HCT116 (cell line): ENCODE results near the gene SYP. TPM values are rescaled to one million over a fixed set of nuclear protein-coding genes. Genes with fewer than 3 reads are reported as not detected.

Experiments
- ATAC-seq: fragments of 200-7000 bp; cut with Tn5 transposase; 2 replicates; pipeline ENCODE4 v1.9.1; 2020; ENCODE audit warnings: mild to moderate bottlenecking, moderate library complexity
- BruUV-seq: library from RNA; stranded (reverse); fragments of 400-500 nt; replicated peaks from 2 replicates; lab custom pipeline; 2021; lab: Mats Ljungman, UMichigan
- CTCF ChIA-PET: fragments of 300-600 bp; sonication (Branson Sonifier 250); formaldehyde crosslinking; loops from one replicate; lab custom pipeline; 2021; ENCODE audit warnings: antibody characterized with exemption; lab: Charles Lee
- POLR2A ChIA-PET: fragments of 300-600, 350-600 bp; sonication (Branson Sonifier 250); formaldehyde crosslinking; loops from one replicate; lab custom pipeline; 2021; ENCODE audit warnings: antibody characterized with exemption; lab: Charles Lee
- RAD21 ChIA-PET, 2 experiments: fragments of 300-600 bp; sonication (Branson Sonifier 250); formaldehyde crosslinking; loops; one replicate each; lab custom pipeline; 2023; ENCODE audit warnings: low total read pairs in 2 of 2; ENCODE audit not compliant: uncharacterized antibody in 2 of 2, unreplicated experiment in 2 of 2, low non-redundant PET in 1 of 2; lab: Charles Lee
- DNase-seq: peaks from one replicate; pipeline ENCODE4 v3.0.0-alpha.2; 2010; ENCODE audit warnings: low read depth, low spot score
- H2AFZ ChIP-seq: fragments of 200-600 bp; shearing (Covaris generic), sonication (generic); 2 replicates; pipeline ENCODE4 v1.6.1; 2017; ENCODE audit warnings: low read depth, mixed run types, mixed read lengths, antibody characterized with exemption, low read length; ENCODE audit not compliant: poor library complexity, severe bottlenecking
- H3K27ac ChIP-seq: 2 replicates; pipeline ENCODE4 v1.5.1; 2012; ENCODE audit warnings: low read depth, low read length
- H3K27me3 ChIP-seq: fragments of 200-600 bp; sonication (generic); 2 replicates; pipeline ENCODE4 v1.6.1; 2016; ENCODE audit warnings: mixed run types, low read length, mixed read lengths; ENCODE audit not compliant: insufficient read depth
- H3K36me3 ChIP-seq, 2 experiments: fragments of 200-500 bp in 1 of 2; fragments of 200-600 bp in 1 of 2; sonication (Bioruptor generic) in 1 of 2; sonication (generic) in 1 of 2; 2 replicates each; pipeline versions ENCODE4 v1.5.1 to v1.6.1; 2014 to 2016; ENCODE audit warnings: low read length in 2 of 2, inconsistent platforms in 1 of 2, mixed read lengths in 1 of 2, mixed run types in 1 of 2; ENCODE audit not compliant: insufficient read depth in 2 of 2, control insufficient read depth in 1 of 2
- H3K4me1 ChIP-seq, 2 experiments: fragments of 200-600 bp in 1 of 2; sonication (generic) in 1 of 2; 2 replicates each; pipeline versions ENCODE4 v1.5.1 to v1.6.1; 2012 to 2017; ENCODE audit warnings: low read length in 2 of 2, inconsistent platforms in 1 of 2, mild to moderate bottlenecking in 1 of 2, mixed read lengths in 1 of 2, mixed run types in 1 of 2, moderate library complexity in 1 of 2; ENCODE audit not compliant: insufficient read depth in 2 of 2, control insufficient read depth in 1 of 2
- H3K4me2 ChIP-seq: fragments of 200-600 bp; sonication (generic); 2 replicates; pipeline ENCODE4 v1.6.1; 2017; ENCODE audit warnings: mixed run types, low read length, mixed read lengths
- H3K4me3 ChIP-seq, 2 experiments: fragments of 200-600 bp in 1 of 2; sonication (generic) in 1 of 2; replicated peaks in 1 of 2; 2 replicates each; pipeline ENCODE4 v1.5.1; 2011 to 2016; ENCODE audit warnings: low read length in 2 of 2, control low read depth in 1 of 2, low read depth in 1 of 2, mild to moderate bottlenecking in 1 of 2, mixed read lengths in 1 of 2, mixed run types in 1 of 2
- H3K79me2 ChIP-seq: fragments of 200-600 bp; sonication (generic); 2 replicates; pipeline ENCODE4 v1.6.1; 2017; ENCODE audit warnings: mild to moderate bottlenecking, mixed run types, low read length, moderate library complexity, mixed read lengths; ENCODE audit not compliant: insufficient read depth
- H3K9ac ChIP-seq: fragments of 200-600 bp; sonication (generic); 2 replicates; pipeline ENCODE4 v1.6.1; 2016; ENCODE audit warnings: low read length, mixed read lengths
- H3K9me2 ChIP-seq: fragments of 200-600 bp; sonication (generic), shearing (Covaris generic); 2 replicates; pipeline ENCODE4 v1.6.1; 2017; ENCODE audit warnings: mixed run types, mild to moderate bottlenecking, moderate library complexity; ENCODE audit not compliant: insufficient read depth
- H3K9me3 ChIP-seq, 2 experiments: fragments of 200-500 bp in 1 of 2; fragments of 200-600 bp in 1 of 2; sonication (Bioruptor generic) in 1 of 2; sonication (generic) in 1 of 2; 2 replicates each; pipeline ENCODE4 v1.6.1; 2014 to 2017; ENCODE audit warnings: low read length in 2 of 2, mixed read lengths in 2 of 2, inconsistent platforms in 1 of 2, low read depth in 1 of 2, mild to moderate bottlenecking in 1 of 2, mixed run types in 1 of 2, moderate library complexity in 1 of 2; ENCODE audit not compliant: control insufficient read depth in 1 of 2, insufficient read depth in 1 of 2
- H4K20me1 ChIP-seq: fragments of 200-600 bp; sonication (generic), shearing (Covaris generic); 2 replicates; pipeline ENCODE4 v1.6.1; 2017; ENCODE audit warnings: mixed run types, mild to moderate bottlenecking, moderate library complexity; ENCODE audit not compliant: insufficient read depth
- FOSL1 ChIP-seq: IDR thresholded peaks from 2 replicates; pipeline ENCODE4 v1.6.1; 2012; ENCODE audit warnings: low read depth
- POLR2A ChIP-seq: IDR thresholded peaks from 2 replicates; pipeline ENCODE4 v1.7.0; 2011; ENCODE audit warnings: borderline replicate concordance; ENCODE audit not compliant: insufficient read depth, insufficient read length; ENCODE audit errors: extremely low read depth
- POLR2AphosphoS5 ChIP-seq: IDR thresholded peaks from 2 replicates; pipeline ENCODE4 v1.6.1; 2011; ENCODE audit warnings: mild to moderate bottlenecking, low read depth, low read length, moderate library complexity
- intact Hi-C: fragments of 100-400 bp; cut with micrococcal nuclease; formaldehyde crosslinking; loops from 2 replicates; pipeline ENCODE4 v1.10.0; 2022
- total RNA-seq: library from RNA; stranded (reverse); gene quantifications from one replicate; pipeline ENCODE4 v1.2.1, GENCODE V29; 2021; ENCODE audit not compliant: unreplicated experiment
- TF ChIP-seq, protein P1 (sequence below), 3 experiments: fragments of 200-600 bp in 1 of 3; sonication (generic) in 1 of 3; IDR thresholded peaks in 2 of 3; conservative IDR thresholded peaks in 1 of 3; 2 replicates each; pipeline ENCODE4 v1.5.1; 2012 to 2017; ENCODE audit warnings: low read depth in 2 of 3, low read length in 2 of 3, antibody characterized with exemption in 1 of 3, borderline replicate concordance in 1 of 3, control low read depth in 1 of 3, mild to moderate bottlenecking in 1 of 3, mixed read lengths in 1 of 3, mixed run types in 1 of 3, moderate library complexity in 1 of 3; ENCODE audit not compliant: insufficient read depth in 1 of 3

Gene SYP
- total RNA-seq, 1 experiment from 2014 or later: 1.2 TPM

DNA sequence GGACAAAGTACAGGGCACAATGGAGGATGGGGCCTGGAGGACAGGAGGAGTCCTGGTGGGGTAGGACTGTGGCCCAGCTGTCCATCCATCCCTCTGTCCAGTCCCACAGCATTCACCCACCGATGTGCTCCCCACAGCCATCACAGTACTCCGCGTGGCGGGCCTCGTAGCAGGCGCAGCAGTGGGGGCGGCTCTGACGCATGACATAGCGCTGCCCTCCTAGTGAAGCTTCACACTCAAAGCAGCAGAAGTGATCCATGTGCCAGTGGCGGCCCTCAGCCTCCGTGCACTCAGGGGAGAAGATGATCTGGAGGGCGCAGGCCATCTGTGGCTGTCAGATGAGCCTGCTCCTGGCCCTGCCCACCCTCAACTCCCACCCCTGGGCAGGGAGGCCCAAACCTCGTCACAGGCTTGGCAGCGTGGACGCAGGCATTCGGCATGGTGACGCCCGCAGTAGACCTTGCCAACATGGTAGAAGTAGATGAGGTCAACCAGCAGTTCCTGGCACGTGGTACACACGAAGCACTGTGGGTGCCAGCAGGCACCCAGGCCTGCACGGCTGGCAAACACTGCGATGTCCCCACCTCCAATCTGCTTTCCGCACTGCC is 22.0 kb downstream of the SYP start:
- no peaks in the 10 kb centered on the region for H3K27me3 ChIP-seq
- no peaks in the 10 kb centered on the region for H3K9me3 ChIP-seq
- POLR2A ChIA-PET: interaction anchor here (0.9 kb wide), 1 partner anchor 13 kb away, joined by 4 read pairs; no protein-coding TSS in a partner anchor
- peaks cover 7 to 10% of the 10 kb centered on the region in 2 experiments; a peak in 3 of 4 replicates for H3K36me3 ChIP-seq
- no peak for DNase-seq
- H3K4me2 ChIP-seq: no peak overlapping the region
- TF ChIP-seq FOSL1 (no peak), POLR2AphosphoS5 (peak; percentile 31; the same call in 1 of the 2 replicates)
- CTCF ChIA-PET: no interaction called here
- no TSS peak for BruUV-seq
- peaks cover 9 to 34% of the 10 kb centered on the region in 2 experiments; a peak in 3 of 4 replicates for H3K4me1 ChIP-seq
- no peaks in the 10 kb centered on the region for H3K9me2 ChIP-seq
- no peak overlapping the region; the same call in 1 of the 2 replicates for H3K27ac ChIP-seq
- H3K4me3 ChIP-seq: no peak overlapping the region
- ATAC-seq: 0 out of 2 replicates have a peak, but pooled peaks have one; percentile 1
- RAD21 ChIA-PET: no interaction called here
- peaks cover 22% of the 10 kb centered on the region for H3K79me2 ChIP-seq
- intact Hi-C loops: no loop called here
- H4K20me1 ChIP-seq: no peaks in the 10 kb centered on the region
- no peak overlapping the region for H2AFZ ChIP-seq
- no peak overlapping the region for H3K9ac ChIP-seq

DNA sequence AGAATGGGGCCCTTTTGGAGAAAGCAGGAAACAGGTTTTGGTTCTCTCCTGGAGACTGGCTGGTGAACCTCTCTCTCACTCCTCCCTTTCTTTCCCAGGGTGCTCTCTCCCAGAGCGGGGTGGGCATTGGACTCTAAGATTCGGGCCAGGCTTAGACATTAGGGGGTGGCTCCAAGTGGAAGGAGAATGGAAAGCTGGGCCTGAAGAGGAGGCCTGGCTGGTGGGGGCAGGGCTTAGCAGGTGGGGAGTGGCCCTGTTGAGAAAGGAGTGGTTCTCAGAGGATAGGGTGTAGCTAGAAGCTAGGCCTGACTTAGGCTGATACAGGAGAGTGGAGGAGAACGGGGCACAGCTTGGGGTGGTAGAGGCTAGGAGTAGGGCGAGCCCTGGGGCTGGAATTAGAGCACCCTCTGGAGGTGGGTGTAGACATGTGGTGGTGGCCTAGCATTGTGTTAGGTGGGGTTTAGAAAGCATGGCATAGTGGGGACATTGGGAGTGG is 22.6 kb downstream of the SYP start:
- intact Hi-C loops: no loop called here
- Histone ChIP-seq H3K9ac (no peak overlapping the region), H3K36me3 (peaks cover 6 to 9% of the 10 kb centered on the region in 2 experiments; a peak in 3 of 4 replicates), H3K27ac (peak overlapping the region; percentile 35; the same call in 1 of the 2 replicates), H3K27me3 (no peaks in the 10 kb centered on the region), H4K20me1 (no peaks in the 10 kb centered on the region), H3K9me3 (no peaks in the 10 kb centered on the region), H3K4me3 (no peak overlapping the region), H3K79me2 (peaks cover 28% of the 10 kb centered on the region), H3K4me1 (peaks cover 9 to 38% of the 10 kb centered on the region in 2 experiments; a peak in 3 of 4 replicates), H3K4me2 (no peak overlapping the region), H2AFZ (no peak overlapping the region), H3K9me2 (no peaks in the 10 kb centered on the region)
- RAD21 ChIA-PET: no interaction called here
- ATAC-seq (peak; percentile 35), DNase-seq (no peak)
- TF ChIP-seq, protein P1, sequence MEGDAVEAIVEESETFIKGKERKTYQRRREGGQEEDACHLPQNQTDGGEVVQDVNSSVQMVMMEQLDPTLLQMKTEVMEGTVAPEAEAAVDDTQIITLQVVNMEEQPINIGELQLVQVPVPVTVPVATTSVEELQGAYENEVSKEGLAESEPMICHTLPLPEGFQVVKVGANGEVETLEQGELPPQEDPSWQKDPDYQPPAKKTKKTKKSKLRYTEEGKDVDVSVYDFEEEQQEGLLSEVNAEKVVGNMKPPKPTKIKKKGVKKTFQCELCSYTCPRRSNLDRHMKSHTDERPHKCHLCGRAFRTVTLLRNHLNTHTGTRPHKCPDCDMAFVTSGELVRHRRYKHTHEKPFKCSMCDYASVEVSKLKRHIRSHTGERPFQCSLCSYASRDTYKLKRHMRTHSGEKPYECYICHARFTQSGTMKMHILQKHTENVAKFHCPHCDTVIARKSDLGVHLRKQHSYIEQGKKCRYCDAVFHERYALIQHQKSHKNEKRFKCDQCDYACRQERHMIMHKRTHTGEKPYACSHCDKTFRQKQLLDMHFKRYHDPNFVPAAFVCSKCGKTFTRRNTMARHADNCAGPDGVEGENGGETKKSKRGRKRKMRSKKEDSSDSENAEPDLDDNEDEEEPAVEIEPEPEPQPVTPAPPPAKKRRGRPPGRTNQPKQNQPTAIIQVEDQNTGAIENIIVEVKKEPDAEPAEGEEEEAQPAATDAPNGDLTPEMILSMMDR (IDR thresholded peaks at IDR 0.05 in 2 of 3, conservative IDR thresholded peaks at IDR 0.05 in 1 of 3; ENCODE audit: borderline replicate concordance in 1 of 3, insufficient read depth in 1 of 3, low read depth in 2 of 3, low read length in 2 of 3): peak in 2 of 3 experiments; percentile 23; a peak in 2 of 6 replicates
- TF ChIP-seq POLR2A: no peak
- BruUV-seq: no TSS peak
- POLR2A ChIA-PET: interaction anchor here (0.9 kb wide), 1 partner anchor 14 kb away, joined by 4 read pairs; no protein-coding TSS in a partner anchor
- CTCF ChIA-PET: no interaction called here
